GM19351 (cell line): Measurements from ENCODE around the gene PHLPP2.

Source experiments
- ATAC-seq: cut with Tn5 transposase; IDR thresholded peaks from one replicate; pipeline ENCODE4 v1.9.1; 2021; ENCODE audit warnings: mild to moderate bottlenecking, moderate library complexity; ENCODE audit not compliant: unreplicated experiment

The PHLPP2 gene

DNA sequence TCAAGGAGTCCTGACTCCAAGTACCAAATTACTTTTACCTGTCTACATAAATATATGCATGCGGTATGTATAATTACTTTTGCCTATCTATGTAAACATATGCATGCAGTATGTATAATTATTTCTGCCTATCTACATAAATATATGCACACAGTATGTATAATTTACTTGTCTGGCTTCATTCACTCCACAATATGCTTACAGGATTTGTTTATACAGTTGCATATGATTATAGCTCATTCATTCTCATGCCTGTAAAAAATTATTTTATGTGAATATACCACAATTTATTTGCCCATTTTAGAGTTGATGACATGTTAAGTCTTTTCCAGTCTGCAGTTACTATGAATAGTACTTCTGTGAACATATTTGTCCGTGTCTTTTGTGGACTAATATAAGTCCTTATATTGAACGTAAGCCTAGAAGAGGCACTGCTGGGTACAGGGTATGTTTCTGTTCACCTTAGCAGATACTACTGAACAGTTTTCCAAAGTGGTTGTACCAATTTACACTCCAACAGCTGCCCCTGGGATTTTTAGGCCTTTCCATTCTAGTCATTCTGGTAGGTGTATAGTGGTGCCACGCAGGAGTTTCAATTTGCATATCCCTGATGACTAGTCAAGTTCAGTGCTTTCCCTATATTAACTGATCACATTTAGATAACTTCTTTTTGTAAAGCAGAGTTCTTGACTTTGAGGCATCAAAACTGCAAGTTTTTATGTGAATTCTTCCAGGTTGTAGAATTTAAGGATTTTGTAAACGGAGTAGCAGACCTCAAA is 51.5 kb downstream of the PHLPP2 start:
- no peak for ATAC-seq

DNA sequence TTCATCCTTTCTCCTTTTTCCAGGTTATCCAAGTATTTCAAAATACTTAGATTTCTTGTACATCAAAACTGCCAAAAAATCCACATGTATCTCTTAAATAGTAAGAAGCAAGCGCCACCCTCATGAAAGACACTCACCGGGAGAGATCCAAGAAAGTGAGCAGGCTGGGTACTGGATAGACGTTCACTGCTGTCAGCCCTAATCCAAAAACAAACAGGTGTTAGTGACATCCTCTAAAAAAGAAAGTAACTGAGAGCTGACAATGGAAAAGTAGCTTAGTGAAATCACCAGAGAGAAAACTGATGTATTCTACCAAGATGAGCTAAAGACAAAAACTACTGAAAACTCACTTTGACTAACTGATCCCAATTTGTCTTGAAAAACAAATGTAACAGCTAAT is 52.4 kb downstream of the PHLPP2 start:
- ATAC-seq, result no peak

DNA sequence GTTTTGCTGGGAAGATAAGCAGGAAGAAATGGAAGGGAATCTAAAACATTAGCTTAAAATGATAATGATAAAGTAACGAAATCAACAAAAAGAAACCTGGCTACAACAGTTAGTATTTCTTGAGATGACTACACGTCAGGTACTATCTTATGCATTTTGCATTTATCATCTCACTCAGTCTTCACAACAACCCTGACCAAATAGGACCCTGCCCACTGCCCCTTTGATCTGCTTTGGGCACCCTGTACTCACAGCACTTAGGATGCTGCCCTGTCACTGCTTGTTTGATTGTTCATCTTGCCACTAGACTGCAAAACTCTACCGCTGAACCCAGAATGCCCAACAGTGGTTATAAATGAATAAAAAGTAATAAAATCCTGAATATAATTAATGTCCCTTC is 53.3 kb downstream of the PHLPP2 start:
- ATAC-seq, result no peak

DNA sequence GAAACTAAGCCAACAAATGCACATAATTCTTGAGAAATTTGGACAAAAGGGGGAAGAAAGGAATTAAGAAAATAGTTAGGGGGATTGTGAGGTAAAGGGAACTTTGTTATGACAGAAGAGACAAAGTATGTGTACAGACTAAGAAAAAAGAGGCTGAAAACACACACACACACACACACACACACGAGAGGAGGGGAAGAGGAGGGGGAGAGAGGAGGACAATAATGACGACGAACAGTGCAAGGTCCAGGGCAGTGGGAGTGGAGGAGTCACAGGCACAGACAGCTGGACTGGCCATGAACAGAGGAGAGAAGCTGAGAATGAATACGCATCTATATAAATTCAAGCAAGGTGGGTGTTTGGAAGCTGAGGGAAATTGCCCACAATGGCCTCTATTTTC is 54.0 kb downstream of the PHLPP2 start:
- ATAC-seq, result no peak

DNA sequence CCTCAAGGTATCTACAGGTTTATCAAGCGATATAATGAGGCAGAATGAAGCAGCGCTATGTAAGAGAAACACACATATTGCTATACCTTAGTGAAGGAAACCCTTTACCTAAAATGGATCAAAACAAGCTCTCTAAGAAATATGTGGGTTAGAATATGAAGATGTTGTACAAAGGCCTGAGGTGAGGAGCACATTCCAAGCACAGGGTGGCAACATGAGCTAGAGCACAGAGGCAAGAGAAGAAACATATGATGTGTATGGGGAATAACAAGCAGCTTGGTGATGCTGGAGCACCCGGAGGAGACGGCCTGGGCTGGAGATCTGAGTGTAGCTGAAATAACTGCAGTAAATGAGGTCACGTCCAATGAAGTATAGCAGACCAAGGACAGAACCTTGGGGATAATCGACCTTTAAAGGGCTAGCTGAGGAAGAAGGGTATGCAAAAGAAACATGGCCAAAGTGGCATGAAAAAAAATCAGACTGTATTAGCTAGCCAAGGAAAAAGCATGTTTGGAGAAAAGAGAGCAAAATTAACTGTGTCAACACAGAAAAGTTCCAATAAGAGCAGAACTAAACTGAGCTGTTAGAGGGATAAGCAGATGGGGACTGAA is 54.5 kb downstream of the PHLPP2 start:
- ATAC-seq, result no peak

DNA sequence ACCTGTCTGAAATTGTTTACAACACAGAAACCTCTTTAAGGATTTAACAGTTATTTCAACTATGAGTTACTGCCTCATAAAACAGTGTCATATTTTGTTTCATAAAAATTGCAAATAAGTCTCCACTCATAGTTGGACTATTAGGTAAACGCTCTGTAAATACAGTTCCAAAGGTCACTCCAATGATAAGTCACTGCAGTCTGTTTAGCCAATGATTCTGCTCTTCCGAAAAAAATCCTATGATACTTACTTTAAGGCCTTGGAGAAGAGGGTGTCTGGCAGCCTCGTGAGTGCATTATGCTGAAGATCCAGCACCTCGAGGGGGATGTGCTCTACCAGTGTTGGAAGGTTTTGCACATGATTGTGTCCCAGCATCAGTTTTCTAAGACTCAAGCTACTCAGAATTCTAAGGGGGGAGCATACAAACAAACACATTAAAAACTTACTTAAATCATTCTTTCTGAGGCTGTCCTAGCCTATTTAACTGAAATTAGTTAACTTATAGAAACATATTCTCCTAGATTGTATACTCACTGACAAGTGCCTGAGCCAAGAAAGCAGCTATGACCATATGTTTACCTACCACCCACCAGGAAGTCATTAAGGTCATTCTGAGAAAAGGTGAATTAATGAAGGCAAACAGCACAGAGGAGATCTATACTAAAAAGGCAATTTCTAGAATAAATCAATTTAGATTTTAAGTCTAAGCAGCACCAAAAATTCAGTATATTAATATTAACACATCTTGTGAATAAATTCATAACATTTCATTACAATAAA is 57.4 kb downstream of the PHLPP2 start:
- ATAC-seq, result no peak

DNA sequence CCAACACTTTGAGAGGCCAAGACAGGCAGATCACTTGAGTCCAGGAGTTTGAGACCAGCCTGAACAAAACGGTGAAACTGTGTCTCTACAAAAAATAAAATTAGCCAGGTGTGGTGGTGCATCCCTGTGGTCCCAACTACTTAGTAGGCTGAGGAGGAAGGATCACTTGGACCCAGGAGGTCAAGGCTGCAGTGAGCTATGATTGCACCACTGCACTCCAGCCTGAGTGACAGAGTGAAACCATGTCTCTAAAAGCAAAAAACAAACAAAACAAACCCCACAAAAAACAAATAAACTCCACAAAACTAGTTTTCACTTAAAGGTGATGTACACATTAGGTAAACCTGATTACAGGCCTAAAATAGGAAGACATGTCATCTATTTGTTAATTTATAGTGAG is 58.2 kb downstream of the PHLPP2 start:
- no peak for ATAC-seq

DNA sequence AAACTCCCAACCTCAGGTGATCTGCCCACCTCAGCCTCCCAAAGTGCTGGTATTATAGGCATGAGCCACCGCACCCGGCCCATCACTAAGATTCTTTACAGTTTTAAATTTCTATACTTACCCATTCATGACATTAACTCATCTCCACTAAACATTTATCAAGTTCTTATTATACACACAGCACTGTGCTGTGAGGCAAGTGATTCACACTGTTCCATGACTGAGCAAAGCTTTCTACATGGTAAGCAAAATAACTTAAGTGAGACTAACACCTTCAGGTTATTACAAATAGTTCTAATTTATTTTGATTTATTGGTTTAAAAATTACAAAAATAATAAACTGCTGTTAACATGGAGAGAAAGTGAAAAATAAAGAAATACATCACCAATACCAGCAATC is 65.0 kb downstream of the PHLPP2 start:
- no peak for ATAC-seq

DNA sequence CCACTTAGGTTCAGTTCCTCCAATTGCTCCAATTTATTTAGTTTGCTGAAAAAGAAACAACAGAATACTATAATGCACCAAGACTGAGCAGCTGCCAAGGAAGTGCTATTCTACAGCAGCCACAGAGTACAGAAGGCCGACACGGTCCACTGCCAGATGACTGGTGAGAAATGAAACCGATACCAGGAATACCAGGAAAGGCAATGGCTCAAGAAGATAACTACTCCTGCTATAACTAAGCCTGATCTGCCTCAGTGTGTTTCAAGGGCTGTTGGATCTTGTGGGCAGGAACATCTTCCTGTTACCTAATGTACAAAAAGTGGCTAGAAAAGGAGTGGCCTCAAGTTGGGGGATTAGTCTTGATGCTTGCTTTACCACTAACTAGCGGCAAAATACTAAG is 65.7 kb downstream of the PHLPP2 start:
- ATAC-seq, result no peak

DNA sequence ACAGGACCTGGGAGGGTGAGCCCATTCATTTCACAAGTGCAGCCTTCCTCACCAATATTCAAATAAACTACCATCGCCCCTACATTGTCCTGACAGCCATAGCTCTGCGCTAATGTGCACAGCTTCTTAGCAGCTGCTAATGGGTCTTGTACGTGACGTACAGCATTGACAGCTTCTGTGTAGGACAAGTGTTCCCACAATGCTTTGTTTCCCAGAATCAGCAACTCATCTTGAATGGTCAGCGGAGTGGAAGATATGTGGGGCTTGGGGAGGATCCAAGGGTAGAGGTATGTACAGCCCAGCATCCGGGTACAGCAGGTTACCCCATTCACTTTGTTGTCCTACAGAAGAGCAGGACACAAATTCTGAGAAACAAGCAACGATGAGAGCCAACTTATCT is 74.8 kb downstream of the PHLPP2 start:
- ATAC-seq, result no peak

DNA sequence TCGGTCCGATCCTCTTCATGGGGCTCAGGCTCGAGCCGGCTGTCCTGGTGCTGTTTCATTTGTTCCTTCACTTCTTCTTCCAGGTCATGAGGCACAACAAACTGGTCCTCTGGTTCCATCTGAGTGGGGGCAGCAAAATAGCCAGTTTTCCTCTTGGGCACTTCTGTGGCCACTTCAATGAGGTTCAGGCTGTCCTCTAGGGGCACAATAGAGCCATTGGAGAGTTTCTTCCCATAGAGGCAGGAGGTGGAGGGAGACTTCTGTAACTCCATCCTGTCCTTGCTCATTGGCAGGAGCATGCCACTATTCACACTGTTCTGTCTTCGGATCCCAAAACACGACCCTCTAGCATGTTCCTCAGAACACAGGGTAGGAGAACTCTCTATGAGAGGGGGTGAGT is 75.6 kb downstream of the PHLPP2 start:
- ATAC-seq, result no peak

DNA sequence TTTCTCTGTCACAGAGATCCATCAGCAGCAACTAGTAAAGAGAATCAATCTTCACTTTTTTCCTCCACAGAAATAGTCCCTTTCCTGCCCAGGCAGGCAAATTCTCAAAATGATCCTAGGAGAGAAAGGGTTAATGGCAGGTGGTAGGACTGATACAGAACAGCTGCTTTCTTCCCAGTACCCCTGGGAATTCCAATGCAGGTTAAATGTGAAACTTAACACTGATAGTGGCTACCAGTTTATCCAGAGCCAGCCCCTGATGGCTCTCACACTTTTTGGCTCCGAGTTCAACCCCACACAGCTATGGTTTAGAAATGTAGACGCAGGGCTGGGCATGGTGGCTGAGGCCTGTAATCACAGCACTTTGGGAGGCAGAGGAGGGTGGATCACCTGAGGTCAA is 76.3 kb downstream of the PHLPP2 start:
- no peak for ATAC-seq

DNA sequence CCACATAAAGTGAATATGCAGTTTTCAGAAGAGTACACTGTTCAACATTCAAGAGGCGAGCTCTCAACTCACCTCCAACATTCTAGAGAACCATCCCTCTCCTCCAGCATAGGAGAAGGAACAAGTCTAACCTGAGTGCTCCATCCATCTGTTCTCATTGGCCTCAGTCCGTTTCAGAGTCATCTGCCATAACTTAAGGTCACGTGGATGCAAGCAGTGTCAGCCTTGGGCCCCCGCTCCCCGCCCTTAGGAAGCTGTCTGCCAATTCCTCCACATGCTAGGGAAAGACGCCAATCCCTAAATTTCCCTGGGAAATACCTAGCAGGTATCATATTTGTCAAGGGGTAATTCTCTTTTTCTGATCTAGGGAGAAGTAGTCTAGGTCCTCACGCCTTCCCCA is 77.1 kb downstream of the PHLPP2 start:
- no peak for ATAC-seq

DNA sequence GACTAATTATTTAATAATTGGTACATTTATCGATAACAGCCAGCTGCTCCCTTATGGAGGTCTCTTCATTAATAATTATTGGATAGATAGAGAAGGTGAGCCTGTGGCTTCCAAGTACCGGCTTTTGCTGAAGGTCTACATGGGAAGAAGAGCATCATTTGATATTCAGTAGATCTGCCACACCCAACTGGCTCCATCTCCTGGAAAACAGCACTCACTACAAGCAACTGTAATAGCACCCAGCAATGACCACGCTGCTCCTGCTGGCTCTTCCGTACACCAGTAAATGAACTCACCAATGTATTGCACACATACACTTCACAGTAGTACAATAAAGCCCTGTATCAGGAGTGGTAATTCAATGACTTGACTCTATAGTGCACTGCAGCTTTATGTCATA is 79.1 kb downstream of the PHLPP2 start:
- no peak for ATAC-seq

DNA sequence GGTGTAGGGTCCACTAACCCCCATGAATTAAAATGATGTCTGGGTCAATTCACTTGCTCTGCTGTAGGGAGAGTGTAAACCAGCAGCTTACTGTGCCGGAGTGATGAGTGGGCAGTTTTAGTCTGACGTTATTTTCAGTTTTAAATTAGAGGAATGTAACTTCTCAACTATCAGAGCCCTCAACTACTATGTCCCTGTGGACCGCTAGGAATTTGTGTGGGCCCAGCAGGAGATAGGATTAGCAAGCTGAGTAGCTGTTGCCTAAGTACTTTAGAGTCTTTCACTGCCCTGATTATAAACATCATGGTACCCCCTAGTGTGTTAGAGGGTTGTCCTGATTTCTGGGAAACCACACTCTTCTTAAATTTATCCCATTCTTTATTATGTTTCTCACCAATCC is 87.1 kb downstream of the PHLPP2 start:
- no peak for ATAC-seq

DNA sequence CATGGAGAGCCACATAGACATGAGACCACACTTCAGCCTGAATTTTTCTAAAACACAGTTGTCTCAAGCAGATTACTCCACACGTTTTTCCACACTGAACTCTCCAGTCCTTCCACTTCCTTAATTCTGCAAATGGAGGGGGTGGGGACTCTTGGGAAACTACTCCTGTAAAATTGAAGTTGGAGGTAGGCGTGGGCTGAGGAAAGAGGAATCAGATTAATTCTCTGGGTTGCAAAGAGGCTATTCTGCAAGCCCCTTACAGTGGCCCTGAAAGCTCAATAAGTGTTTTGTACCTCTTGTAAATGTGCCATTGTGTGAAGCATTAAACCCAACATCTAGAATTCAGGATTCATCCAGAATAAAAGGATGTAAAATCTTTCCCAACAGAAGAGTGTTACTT is 88.9 kb downstream of the PHLPP2 start:
- ATAC-seq, result no peak

DNA sequence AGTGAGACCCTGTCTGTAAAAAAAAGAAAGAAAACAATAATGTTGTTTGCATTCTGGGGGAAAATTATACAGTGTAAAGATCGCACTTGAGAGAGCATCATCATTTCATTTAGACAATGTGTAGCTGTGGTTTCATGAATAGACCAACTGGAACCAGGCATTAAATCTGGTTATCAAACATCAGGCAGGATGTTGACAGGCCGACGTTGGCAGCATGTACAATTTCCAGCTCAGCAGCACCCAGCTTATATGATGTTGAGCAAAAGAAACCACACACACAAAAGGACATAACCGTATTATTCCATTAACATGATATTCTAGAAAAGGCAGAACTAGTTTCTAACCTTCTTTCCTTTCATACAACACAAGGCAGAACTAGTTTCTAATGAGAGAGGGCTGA is 92.7 kb downstream of the PHLPP2 start:
- no peak for ATAC-seq

DNA sequence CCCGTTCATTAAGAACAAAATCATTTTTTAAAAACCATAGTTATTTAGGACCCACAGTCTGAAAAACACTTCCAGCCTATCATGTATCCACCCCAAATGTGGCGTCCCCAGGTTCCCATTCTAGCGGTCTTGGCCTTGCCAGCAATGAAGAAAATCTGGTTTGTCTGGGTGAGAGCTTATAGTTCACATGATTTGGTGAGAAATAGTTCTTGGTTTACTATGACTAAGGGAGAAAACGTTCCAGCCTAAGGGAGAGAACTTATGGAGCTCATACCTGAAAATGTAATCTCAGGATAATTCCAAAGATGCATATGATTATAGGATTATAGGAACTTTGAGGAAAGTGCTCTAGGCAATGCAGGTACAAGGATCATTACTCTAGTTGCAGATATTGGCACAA is 93.7 kb downstream of the PHLPP2 start:
- ATAC-seq, result no peak

DNA sequence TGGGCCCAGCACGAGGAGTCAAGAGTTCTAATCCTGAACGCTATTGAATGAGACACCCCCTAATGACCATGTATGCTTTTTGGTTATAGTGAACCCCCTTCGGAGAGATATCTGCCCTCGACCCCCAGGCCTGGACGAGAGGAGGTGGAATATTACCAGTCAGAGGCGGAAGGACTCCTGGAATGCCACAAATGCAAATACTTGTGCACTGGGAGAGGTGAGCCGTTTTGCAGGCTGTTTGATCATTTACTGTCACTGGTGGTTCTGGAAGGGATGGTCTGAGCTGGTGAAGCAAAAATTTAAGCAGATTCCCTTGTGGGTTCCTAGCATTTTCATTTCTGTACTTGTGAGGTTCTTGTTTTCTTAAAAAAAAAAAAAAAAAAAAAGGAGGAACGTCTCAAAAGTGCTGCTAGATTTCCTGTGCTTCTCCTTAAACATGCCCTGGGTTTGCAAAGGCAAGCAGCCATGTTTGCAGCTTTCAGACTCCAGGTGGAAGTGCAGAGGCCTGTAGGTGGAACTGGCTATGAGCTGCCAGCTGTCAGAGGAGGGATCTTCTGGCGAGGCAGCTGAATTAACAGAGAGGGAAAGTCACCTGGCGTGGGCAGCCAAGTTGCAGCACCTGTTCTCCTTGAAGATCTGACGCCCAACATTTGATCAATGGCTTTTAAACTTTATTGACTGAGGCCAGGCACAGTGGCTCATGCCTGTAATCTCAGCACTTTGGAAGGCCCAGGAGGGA is 95.1 kb downstream of the PHLPP2 start:
- no peak for ATAC-seq

DNA sequence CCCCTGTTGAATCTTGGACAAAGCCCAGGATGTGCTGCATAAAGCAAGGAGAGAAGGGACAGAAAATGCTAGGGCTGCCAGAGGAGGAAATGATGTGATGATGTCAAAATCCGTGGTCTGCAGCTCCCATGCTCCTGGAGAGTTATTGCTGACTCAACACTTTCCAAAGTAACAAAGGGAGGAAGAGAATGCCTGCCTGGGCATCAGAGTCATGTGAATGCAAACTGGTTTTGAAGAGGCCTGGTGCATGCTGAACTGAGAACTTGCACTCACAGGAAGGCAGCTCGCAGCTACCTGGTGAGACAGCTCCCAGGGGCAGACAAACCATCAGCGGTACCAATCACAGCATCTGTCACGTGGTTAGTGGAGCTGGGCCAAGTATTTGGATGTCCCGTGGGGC is 95.7 kb downstream of the PHLPP2 start:
- ATAC-seq, result no peak

DNA sequence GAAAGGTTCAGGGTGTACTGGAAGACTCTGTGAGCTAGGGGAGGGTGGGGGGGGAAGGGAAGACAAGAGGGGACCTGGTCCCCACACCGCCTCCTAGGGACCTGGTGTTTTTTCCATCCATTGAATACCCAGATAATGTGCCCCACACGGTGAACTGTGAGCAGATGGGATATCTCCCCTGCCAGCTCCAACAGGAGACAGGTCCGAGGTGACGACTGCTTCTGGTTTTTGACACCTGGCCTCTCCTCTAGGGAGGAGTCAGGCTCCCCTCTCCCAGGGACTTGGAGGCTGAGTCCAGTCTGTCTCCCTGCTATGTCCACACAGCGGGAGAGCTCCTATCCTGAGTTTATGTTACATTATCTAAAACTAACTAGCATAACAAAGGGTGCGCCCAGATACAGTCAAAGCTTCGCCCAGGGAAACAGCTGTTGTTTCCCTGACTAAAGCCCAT is 96.7 kb downstream of the PHLPP2 start:
- no peak for ATAC-seq
